Measurements from ENCODE around the gene EIF4G1. TPM values are rescaled to one million over a fixed set of nuclear protein-coding genes. Genes with fewer than 3 reads are reported as not detected.

The EIF4G1 gene
- total RNA-seq, 1 donor = 234 TPM

- no peak for TF ChIP-seq CTCF (IDR thresholded peaks at IDR 0.05; ENCODE audit: insufficient read depth, low read length)
- H3K4me3 ChIP-seq (ENCODE audit: low read depth, low read length) = no peak overlapping the region
- DNase-seq (ENCODE audit: low read depth) = no peak
These were observed 18.6 kb upstream of the EIF4G1 start for GRCh38 chr3:184295771-184296170.

GRCh38 chr3:184296616-184297015, 17.8 kb upstream of the EIF4G1 start:
- no peak for DNase-seq (ENCODE audit: low read depth)
- TF ChIP-seq CTCF (IDR thresholded peaks at IDR 0.05; ENCODE audit: insufficient read depth, low read length) = no peak
- H3K4me3 ChIP-seq (ENCODE audit: low read depth, low read length) = no peak overlapping the region

- TF ChIP-seq CTCF (IDR thresholded peaks at IDR 0.05; ENCODE audit: insufficient read depth, low read length) = no peak
- H3K4me3 ChIP-seq (ENCODE audit: low read depth, low read length) = peak within 1 kb of the TSS; percentile 95
- peak; percentile 94 for DNase-seq (ENCODE audit: low read depth)
These were observed 15.5 kb upstream of the EIF4G1 start, which contains the start of gene PSMD2 for GRCh38 chr3:184298759-184299487. PSMD2 (plus strand) TSS chr3:184299241; CDS start chr3:184299267, 26 bp downstream.

GRCh38 chr3:184299488-184300377, 14.7 kb upstream of the EIF4G1 start:
- H3K4me3 ChIP-seq (ENCODE audit: low read depth, low read length) = peak overlapping the region; percentile 95
- DNase-seq (ENCODE audit: low read depth) = peak; percentile 41
- TF ChIP-seq CTCF (IDR thresholded peaks at IDR 0.05; ENCODE audit: insufficient read depth, low read length) = no peak

- peak overlapping the region; percentile 95 for H3K4me3 ChIP-seq (ENCODE audit: low read depth, low read length)
- no peak for TF ChIP-seq CTCF (IDR thresholded peaks at IDR 0.05; ENCODE audit: insufficient read depth, low read length)
- no peak for DNase-seq (ENCODE audit: low read depth)
These were observed 14.1 kb upstream of the EIF4G1 start for GRCh38 chr3:184300378-184300720.

GRCh38 chr3:184305577-184305976, 8.8 kb upstream of the EIF4G1 start:
- no peak overlapping the region for H3K4me3 ChIP-seq (ENCODE audit: low read depth, low read length)
- no peak for DNase-seq (ENCODE audit: low read depth)
- TF ChIP-seq CTCF (IDR thresholded peaks at IDR 0.05; ENCODE audit: insufficient read depth, low read length) = peak; percentile 39

All from fibroblast of the aortic adventitia (primary cell).